ENCODE measurements around the gene WDR86.

- TF ChIP-seq, protein P1, sequence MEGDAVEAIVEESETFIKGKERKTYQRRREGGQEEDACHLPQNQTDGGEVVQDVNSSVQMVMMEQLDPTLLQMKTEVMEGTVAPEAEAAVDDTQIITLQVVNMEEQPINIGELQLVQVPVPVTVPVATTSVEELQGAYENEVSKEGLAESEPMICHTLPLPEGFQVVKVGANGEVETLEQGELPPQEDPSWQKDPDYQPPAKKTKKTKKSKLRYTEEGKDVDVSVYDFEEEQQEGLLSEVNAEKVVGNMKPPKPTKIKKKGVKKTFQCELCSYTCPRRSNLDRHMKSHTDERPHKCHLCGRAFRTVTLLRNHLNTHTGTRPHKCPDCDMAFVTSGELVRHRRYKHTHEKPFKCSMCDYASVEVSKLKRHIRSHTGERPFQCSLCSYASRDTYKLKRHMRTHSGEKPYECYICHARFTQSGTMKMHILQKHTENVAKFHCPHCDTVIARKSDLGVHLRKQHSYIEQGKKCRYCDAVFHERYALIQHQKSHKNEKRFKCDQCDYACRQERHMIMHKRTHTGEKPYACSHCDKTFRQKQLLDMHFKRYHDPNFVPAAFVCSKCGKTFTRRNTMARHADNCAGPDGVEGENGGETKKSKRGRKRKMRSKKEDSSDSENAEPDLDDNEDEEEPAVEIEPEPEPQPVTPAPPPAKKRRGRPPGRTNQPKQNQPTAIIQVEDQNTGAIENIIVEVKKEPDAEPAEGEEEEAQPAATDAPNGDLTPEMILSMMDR (IDR thresholded peaks at IDR 0.05; ENCODE audit: low read depth, low read length, poor library complexity, severe bottlenecking): no peak
- TF ChIP-seq EZH2phosphoT487 (IDR thresholded peaks at IDR 0.05; ENCODE audit: borderline replicate concordance, low read length): no peak
Observed at GRCh38 chr7:151453326-151453791, 43.5 kb upstream of the WDR86 start.

Measured in DOHH2 (cell line).